SHP77 (cell line): ENCODE measurements around the gene WBP2.

Source experiments
- DNase-seq, 2 experiments: peaks; one replicate each; lab custom pipeline; 2025; lab: John Stamatoyannopoulos, UW

The WBP2 gene

DNA sequence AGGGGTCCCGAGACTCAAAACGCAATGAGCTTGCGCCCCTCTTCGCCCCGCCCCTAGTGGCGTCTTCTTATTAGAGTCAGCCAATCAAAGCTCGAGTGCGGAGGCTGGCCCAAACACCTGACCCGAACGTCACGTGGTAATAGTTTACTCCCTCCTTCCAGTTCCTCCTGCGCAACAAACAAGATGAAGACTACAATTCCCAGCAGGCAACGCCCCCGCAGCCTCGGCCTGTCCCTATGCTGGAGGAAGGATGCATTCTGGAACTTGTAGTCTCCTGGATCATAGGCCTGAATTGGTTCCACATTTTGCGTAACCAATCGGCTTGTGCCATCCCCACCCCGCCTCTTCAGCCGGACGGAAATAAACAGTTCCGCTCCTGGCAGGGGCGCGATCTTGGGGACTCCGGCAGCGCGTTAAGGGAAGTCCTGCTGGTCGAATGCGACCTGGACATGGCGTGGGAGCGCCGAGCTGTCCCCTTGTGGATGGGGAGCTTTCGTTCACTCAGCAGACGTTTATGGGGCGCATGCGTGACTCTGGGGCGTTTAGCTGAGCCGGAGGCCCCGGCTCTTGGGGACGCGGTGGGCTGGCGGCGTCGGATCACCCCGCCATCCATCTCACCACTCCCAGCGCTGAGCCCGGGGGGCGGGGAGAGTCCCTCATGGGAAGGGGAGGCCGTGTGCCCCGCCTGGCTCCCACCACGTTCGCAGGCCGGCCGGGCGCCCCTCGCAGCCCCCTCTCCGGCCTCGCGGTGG is at the start of gene WBP2:
TSS of gene WBP2 (minus strand) at position 26 of the 752 bp plus-strand sequence. CDS start 38 bp downstream, outside the sequence.
- peak; percentile 100 for DNase-seq

DNA sequence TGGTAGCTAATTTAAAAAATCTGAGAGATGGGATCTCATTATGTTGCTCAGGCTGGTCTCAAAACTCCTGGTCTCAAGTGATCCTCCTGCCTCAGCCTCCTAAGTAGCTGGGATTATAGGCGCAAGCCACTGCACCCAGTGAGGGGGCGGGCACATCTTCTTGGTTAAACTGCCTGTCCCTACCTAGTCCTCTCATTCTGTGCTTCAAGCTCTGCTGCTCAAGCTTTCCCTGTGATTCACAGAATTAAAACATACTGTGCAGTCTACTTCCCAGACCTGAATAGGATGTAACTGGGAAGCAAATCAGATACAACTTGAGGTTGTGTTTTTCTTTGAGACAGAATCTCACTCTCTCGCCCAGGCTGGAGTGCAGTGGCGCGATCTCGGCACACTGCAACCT is 47.3 kb upstream of the WBP2 start:
- DNase-seq: no peak

DNA sequence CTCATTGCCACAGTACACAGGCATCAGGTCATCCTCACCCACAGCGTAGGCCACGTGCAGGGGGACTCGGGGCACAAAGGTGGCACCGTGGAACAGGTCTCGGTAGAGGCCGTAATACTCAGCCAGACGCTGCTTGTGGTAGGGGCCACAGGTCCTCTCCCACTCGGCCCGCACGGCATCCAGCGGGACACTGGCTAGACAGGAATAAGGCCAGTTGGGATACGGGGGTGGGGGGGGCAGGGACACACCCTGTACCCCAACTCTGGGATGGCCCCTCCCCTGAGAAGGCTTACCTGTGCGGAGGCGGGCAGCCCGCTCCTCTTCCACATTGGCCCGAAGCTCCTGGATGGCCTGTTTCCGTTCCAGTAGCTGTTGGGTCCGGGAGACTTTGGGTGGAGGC is 46.6 kb upstream of the WBP2 start:
- DNase-seq: no peak

DNA sequence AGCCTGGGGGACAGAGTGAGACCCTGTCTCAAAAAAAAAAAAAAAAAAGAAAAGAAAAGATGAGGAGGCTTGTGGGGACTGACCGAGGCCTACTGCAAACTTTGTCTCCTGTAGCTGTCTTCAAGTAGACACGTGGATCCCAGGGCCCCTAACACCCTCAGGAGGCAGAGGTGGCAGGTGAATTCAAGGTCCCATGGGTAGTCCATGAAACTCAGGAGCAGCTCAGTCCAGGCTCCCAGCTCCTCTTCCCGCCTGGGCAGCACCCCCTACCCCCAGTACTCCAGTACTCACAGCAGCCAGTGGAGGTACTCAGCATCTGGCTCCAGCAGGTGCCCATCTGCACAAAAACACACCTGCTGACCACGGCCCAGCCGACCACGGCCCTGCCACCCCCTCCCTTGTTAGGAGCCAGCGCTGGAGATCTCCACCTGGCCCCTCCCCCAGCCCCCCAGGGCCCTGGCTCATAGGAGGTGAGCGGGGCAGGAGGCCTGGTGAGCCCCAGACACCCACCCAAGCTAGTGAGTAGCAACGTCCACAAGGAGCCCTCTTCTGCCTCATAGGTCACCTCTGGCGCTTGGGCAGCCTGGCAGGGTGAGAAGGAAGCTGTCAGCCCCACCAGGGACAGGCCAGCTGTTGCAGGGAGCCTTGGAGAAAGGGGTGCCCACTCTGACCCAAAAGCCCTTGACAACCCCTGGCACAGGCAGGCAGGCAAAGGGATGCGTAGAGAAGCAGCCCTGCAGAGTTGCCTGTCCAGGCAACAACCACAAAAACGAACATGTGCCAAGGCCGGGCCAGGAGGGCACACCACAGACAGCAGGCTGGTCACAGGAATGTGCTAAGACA is 45.8 kb upstream of the WBP2 start:
- DNase-seq: no peak

DNA sequence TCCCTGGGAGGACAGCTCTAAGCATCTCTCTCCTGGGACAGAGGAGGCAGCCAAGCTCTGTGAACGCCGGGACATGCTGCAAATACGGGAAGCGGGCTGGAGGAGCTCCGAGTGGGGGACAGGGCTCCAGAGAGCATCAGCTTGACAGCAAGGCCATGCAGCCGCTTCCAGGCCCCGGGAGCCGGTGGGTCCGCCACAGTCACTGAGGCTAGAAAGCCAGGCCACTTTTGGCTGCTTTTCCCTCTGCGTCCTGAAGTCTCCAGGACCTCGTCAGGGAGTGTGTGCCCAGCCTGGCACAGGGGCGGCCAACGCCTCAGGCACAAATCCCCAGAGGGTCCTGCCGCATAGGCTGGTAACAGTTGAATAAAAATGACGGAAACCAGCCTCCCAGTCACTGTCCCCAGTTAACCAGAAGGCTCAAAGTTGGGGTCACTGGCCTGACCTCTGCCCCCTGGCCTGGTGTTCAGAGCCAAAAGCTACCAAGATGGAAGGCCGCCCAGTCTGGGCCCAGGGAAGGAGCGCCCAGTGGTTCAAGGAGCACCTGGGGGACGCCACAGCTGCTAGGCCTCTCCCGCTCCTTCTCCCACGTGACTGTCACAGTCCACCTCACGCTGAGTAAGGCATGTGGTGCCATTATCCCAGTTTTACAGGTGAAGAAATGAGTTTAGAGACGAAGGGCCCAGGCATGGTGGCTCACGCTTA is 44.8 kb upstream of the WBP2 start:
- no peak for DNase-seq

DNA sequence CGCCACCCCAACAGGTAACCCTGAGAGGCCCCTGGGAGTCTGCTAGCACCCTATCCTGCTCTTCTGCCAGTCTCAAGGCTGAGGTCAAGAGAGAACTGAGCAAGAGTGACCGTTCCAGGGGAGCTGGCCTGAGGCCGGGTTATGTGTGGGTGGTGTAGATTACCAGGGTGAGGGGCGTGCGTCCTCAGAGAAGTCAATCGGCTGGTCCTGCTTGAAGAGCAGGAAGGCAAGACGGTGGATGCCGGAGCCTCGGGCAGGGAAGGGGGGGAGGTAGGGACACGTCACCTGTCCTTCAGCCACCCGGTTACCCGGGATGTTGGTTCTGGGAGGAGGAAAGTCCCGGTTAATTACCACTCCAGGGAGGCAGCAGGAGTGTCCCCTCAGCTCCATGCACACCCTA is 44.2 kb upstream of the WBP2 start:
- DNase-seq: no peak

DNA sequence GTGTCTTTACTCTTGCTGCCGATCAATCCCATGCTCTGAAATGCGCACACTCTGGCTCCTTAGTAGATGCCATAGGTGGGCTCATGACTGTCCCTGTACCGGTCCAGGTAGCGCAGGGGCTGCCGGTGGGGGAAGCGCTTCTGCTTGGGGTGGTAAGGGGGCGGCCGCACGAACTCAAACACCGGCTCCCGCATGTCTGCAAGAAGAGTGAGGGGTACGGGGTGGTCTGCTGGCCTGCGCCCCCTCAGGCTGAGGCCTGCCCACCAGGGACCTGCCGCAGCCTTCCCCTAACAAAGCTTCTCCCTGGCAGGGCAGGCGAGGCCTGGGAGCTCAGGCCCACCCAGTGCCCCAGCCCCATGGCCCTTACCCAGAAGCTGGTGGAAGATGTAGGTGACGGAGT is 43.7 kb upstream of the WBP2 start:
- DNase-seq: no peak

DNA sequence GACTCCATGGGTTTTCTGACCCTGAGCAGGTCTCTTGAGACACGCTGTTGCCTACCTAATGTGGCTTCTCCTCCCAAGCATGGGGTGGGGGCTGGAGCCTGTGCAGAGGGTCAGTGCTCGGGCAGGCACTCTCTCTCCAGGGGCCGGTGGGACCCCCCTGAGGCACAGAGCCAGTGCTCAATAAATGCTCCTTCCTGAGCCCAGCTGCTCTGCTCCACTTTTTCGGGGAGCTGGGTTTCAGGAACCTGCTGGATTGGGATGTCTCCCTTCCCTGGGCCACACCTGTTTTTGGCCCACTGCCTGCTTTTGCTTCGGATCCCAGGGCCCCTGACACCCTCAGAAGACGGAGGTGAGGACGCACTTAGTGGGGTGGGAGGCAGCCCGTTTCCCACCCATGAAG is 42.9 kb upstream of the WBP2 start:
- no peak for DNase-seq

DNA sequence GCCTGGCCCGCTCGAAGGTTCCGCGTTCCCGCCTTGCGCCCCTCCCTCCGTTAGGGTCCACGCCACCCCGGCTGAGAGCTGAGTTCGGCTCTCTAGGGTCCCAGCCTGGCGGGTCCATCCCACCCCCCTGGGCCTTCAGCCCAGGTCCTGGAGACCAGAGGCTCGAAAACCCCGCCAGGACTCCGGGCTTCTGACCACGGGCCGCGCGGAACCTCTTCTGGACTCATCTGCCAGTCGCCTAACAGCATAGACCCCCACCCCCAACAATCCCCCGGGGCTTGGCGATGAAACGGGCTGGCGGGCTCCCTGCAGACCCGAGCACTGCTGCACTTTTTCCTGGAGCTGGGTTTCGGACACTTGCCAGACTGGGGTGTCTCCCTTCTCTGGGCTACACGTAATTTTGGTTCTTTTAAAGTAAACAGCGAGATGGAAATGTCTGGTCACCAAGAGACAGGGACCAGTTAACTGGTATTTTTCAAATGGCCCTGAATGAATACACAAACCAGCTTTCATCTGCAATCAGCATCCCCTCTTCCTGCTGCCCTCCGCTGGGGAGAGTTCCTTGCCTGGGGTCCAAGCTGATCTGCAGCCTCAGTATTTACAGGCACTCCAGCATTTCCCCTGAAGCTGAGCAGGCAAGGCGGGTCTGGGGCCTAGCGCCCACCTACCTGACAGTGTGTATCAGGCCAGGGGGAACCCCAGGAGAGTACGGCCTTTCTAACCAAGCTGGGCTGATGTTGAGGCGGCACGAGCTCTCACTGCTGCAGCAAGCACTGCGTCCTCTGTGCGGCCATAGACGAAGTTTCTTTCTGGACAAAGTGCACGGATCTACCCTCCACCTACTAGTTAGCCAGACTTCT is 42.3 kb upstream of the WBP2 start:
- DNase-seq: no peak

DNA sequence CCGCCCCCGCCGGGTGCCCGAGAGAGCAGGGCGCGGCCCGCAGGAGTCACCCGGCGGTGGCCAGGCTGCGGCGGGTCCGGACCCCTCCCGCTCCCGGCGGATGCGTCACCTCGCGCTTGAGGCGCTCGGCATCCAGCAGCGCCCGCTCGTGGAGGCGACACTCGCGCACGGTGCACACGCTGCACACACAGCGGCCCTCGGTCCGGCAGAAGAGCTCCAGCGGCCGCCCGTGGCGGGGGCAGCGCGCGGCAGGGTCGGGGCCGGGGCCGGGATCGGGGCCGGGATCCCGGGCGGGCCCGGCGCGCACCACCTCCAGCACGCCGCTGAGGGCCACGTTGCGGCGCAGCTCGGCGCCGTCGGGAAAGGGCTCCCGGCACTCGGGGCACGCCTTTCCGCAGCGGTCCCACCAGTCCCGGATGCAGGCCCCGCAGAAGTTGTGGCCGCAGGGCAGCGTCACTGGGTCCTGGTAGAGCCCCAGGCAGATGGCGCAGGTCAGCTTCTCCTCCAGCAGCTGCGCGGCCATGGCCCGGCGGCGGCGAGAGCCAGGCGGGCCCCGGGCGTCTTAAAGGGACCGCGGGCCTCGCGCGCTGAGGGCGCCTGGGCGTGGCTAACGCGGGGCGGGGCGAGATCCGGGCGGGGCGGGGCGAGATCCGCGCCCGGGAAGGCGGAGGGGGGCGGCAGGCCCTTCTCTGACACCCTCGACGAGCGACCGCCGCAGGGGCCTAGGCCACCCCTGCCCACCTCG is 41.5 kb upstream of the WBP2 start, which contains the start of gene TRIM65:
TSS of gene TRIM65 (minus strand) at position 537 of the 745 bp plus-strand sequence. CDS start at position 523, 14 bp downstream.
- peak; percentile 60 to 86 for DNase-seq

DNA sequence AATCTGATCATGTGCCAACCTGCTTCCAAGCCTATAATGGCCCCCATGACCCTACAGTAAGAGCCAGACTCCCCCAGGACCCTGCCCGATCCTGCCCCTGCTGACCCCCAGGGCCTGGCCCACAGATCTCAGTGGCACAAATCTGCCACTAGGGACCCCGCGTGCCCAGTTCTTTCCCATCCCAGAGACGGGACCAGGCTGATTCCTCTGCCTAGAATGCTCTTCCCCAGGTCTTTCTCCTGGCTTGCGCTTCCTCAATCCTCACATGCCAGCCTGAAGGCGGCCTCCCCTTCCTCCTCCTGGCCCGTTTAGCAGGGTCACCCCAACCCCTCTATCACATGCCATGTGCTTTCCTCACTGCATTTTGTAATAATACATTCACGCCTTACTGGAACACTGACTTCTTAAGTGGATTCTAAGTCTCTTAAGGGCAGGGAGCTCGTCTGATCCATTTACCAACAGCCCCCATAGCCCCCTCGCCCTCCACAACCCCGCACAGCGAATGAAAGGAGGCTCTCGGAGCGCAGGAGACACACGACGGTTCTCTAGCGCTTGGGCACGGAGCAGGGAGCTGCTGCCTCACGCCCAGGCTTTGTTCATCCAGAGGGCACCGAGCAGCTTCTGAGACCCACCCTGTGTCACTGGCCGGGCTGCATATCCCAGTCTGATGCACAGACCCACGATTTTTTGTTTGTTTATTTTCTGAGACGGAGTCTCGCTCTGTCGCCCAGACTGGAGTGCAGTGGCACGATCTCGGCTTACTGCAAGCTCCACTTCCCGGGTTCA is 40.4 kb upstream of the WBP2 start:
- peak; percentile 45 to 55 for DNase-seq

DNA sequence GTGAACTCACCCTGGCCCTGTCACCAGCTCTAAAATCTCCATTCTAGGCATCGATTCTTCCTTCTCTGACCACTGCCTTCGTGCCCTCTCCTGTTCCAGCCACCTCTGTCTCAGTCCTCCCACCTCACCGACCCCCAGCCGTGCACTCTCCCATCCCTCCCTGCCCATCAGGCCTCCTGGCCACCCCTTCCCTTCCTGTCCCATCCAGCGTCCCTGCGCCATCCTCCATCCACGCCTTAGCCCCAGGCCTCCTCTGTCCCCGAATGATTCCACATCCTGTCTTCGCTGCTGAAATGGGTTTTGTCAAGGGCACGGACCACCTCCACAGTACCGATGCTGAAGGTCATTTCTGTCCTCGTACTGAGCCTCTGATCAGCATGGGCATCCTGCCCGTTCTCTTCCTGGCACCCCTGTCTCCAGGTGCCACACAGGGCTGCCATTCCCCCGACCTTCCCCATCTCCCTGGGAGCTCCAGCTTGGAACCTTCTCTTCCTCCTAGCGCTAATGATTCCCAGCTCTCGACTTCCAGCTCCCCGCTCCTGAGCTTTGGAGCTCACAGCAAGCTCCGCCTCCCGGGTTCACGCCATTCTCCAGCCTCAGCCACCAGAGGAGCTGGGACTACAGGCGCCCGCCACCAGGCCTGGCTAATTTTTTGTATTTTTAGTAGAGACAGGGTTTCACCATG is 39.1 kb upstream of the WBP2 start:
- DNase-seq: no peak

DNA sequence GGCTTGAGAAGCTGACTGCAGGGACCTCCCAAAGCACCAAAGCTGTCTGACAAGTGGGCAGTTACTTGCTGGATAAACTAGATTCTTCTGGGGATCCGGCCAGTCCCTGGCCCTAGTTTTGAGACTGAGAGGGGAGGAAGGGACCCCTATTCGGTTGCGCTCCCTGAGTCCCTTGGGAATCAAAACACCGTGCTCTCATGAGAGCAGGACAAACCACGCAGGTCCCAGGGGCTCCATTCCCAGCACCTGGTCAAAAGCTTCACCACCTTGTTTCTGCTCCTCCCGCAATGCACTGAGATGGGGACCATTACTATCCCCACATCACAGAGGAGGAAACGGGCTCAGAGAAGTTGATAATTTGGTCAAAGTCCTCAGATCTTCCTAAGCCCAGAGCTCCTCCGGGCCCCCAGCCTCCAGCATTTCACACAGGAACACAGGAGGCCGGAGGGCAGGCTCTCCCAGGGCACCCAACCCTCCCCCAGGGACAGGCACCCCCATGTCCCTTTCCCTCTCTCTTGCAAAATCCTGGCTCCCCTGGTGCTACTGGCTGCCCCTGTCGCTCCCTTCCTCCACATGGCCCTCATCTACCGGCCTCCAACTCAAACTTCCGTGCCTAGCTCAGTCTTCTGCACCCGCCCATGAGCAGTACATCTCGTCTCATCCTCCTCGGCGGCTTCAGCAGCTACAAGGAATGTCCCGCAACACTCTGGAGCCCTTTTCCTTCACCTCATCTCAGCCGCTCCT is 38.3 kb upstream of the WBP2 start:
- no peak for DNase-seq

DNA sequence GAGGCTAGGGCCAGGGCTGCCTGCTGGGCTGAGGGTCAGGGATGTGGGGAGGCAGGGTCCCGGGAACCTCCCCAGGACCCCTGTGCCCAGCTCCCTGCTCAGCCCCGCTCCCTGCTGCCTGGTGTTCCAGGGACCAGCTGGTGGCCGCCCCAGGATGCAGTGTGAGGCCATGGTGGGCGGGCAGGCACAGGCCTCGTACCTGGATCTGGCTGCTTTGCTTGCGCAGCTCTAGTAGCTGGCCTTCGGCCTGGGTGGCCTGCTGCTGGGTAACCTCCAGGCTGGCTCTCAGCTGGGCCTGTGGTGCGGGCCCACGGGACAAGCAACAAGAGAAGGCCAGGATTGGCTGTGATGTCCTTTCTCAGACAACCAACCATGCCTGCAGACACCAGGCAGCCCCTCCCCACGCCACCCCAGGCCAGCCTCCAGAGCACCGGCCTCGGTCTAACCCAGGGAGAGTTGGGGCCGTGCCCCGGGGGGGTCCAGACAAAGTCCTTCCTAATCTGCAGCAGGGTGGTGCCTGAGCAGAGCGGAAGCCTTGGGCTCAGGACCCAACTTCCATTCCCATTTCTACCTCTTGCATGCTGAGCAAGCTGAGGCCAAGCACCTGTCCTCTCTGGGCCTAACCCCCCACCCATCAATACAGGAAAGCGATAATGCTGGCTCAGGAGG is 37.6 kb upstream of the WBP2 start:
- no peak for DNase-seq

DNA sequence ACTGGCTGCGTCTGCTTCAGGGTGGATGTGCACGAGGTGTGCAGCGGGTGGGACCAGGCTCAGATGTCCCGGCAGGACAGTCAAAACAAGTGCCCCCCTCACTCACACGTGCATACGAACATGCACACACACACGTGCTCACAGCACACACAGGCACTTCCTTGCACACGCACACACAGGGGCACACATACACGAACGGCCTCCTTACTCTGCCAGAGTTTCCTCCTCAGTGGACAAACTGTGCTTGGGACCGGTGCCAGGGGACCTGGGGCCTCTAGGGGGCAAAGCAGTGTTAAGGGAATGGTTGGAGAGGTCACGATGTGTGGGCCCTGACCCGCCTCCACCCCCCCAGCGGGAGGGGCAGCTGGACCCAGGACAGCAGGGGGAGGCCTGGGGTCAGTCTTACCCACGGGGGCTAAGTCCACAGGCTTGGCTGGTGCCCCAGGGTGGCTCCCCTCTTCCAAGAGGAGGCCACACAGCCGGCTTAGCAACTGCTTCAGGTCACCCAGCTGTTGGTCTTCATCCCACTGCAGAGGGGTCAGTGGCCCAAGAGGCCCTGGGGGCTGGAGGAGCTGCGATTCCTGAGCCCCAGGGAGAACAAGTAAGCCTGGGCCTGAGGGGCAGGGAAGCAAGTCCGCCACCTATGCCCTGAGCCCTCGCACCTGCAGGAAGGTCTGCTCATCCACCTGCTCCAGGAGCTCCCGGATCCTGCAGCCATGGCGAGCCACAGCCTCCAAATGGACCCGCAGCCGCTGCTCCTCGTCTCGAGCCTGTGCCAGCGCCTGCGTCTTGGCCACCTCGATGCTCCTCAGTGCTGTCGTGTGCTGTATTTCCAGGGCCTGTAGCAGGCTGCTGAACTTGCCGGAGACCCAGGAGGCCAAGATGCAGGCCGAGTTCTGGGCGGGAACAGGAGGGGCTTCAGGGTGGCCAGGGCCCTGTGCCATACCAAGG is 36.7 kb upstream of the WBP2 start:
- no peak for DNase-seq

DNA sequence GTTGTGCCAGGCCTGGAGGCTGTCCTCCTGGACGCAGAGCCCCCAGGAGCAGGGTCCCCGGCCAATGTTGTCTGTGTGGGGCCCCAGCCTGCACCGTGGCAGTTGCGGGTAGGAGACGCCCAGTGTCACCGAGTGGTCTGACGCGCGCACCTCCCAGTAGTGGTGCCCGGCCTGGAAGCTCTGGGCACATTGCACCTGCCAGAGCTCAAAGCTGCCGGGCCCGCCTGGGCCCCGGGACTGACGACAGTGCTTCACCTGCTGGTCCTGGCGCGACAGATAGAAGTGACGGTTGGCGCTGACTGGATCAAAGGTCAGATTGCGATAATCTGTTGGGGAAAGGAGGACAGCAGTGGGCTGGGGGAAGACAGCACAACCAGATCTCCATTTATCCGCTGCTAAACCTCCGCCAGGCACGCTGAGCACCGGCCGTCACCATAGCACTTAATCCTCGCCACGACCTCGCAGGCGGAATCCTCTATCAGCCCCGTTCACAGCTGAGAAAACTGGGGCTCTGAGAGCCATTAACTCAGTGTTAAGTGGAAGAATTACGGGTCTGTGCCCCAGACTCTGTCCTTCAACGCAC is 36.0 kb upstream of the WBP2 start:
- DNase-seq: no peak

DNA sequence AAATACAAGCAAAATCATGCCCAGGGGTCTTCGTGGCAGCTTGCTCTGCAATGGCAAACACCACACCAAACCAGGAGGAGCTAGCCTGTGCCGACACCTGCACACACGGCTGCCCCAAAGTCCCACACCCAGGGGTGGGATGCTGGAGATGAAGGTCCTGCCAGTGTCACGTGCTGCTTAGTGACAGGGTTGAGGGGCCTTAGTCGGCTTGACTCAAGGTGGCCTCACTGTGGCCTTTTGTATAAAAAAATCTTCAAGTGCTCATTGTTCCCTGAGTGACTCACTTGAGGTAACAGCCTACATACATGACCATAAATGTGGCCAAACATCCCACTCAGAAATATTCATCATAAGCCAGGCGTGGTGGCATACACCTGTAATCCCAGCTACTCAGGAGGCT is 34.3 kb upstream of the WBP2 start:
- DNase-seq: no peak
